NK-92 (cell line): ENCODE measurements around the gene C6orf163.

Experiments used
- DNase-seq: peaks from one replicate; lab custom pipeline; 2025; ENCODE audit not compliant: unreplicated experiment; lab: John Stamatoyannopoulos, UW

The C6orf163 gene

GRCh38 chr6:87356181-87356580 is 11.6 kb downstream of the C6orf163 start:
- DNase-seq, result no peak

- no peak for DNase-seq
These were observed 13.0 kb downstream of the C6orf163 start for GRCh38 chr6:87357479-87358196.

DNA sequence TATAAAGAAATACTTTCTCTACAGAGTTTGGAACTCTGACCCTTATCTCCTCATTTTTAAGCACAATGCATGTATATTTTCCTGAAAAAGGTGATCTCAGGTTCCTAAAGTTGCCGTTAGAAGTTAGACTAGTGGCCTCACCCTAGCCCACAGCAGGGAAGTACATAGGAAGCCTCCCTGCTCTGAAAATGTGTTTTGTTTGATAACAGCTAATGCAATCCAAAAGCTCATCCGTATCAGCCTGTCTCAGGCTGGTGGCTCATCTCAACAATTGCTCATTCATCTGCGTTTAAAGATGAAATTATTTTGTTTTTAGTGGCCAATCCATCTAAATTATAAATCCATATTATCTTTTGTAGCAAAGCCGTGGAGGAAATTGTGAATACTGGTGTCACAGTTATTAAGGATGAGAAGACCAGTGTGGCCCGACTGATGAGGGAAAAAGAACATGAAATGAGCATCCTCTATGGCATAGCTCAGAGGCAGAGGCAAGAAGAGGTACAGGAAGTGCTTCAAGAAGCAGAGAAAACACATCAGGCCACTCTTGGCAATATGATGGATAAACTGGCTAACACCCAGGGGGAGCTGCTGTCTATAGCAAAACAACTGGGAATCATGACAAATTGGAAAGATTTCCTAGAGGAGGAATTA is 20.1 kb downstream of the C6orf163 start:
- no peak for DNase-seq

DNA sequence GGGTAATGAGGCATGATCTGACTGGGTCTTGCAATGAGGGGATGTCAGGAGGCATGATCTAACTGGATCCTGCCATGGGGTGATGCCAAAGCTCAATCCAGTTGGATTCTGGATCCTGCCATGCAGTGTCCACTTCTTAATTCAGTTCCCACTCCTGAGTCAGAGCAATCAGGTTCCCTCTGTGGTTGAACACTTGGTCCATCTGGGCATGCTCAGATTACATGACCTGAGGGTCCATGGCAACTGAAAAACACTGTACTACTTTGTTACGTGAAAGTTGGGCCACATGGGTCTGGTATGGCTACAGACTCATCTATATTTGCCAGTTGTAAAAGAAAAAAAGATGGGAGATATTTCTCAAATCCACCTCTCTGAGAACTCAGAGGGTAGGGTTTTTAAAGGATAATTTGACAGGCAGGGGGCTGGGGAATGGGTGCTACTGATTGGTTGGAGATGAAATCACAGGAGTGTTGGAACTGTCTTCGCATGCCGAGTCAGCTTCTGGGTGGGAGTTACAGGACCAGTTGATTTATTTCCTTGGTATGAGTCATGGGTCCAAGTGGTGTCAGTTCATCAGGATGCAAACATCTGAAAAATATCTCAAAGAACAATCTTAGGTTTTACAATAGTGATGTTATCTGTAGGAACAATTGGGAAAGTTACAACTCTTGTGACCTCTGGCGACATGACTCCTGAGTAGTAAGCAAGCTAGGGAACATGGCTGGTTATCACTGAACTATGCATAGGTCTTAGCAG is 21.6 kb downstream of the C6orf163 start:
- DNase-seq, result no peak

DNA sequence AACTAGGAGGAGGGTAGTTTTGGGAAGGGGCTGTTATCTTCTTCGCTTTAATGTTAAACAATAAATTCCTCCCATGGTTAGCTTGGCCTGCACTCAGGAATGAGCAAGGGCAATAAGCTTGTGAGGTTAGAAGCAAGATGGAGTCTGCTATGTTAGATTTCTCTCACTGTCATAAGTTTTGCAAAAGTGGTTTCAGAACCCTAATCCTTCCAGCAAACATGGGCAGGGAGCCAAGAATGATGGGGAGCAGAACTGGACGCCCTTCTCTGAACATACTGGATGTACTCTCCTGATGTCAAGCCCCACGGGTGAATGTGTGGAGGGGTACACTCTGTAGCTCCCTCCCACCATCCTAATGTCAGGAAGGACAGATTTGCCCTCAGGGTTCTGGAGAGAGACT is 22.3 kb downstream of the C6orf163 start:
- DNase-seq, result no peak

DNA sequence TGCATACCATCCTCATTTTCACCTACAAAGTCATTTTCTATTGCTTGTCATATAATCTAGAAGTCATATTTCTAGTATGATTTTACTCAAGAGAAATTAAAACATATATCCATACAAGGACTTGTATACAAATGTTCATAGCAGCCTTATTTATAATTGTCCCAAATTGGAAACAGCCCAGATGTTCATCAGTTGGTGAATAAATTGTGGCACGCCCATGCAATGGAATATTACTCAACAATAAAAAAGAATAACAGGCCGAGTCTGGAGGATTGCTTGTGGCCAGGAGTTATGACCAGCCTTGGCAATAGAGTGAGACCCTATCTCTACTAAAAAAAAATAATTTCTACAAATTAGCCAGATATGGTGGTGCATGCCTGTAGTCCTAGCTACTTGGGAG is 28.8 kb downstream of the C6orf163 start:
- DNase-seq, result no peak

- DNase-seq, result no peak
These were observed 30.7 kb downstream of the C6orf163 start for GRCh38 chr6:87375315-87375714.

DNA sequence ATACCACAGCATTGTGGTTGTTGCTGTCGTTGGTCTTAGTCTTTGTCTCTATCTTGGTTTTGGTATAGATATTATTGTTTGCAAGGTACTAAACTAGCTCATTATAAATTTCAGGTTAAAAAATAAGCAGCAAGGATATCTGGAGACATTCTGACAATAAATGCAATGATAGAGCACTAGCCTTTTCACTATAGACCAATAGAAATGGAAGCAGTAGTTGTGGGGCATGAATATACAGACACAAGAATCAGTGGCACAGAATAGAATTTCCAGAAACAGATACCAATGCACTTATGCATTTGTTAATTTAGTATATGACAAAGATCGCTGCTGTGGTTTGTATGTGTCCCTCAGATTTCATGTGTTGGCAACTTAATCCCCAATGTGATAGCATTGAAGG is 32.0 kb downstream of the C6orf163 start:
- DNase-seq, result no peak

GRCh38 chr6:87378947-87379346 is 34.3 kb downstream of the C6orf163 start:
- no peak for DNase-seq

GRCh38 chr6:87382861-87383260 is 38.2 kb downstream of the C6orf163 start:
- DNase-seq, result no peak

GRCh38 chr6:87384038-87384437 is 39.4 kb downstream of the C6orf163 start:
- no peak for DNase-seq

DNA sequence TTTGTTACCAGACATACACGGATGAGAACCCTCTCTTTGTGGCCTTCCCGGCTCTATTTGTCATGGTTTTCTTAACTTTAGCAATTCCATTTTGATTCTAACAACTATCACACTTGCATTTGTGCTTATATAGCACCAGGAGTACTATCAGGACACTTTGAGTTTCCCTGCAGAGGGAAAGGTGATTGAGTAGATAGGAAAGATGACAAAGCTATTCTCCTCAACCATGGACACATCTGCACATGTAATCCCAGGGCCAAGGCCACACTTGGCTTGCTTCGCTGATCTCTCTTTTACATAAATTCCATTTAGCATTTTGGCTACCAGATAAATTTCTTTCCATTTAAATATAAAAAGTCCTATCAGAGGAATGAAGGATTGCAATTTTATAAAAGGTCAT is 39.8 kb downstream of the C6orf163 start:
- no peak for DNase-seq

DNA sequence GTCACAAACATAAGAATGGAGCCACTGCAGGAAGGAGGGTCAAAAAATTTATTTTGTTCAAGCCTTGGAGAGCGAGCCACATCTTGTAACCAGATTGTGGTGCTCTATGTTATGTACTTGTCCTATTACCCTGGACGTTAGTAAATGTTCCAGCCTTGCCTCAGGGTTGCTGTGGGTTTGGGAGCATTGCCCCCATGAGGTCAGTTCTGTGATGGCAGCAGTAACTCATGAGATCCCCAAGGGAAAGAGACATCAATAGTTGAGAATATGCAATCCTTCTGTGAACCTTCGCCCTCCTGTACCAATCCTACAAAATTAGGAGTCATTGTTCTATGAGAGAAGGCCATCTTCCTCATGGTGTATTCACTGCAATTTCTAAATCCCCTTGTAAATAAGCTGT is 46.7 kb downstream of the C6orf163 start:
- DNase-seq, result no peak

DNA sequence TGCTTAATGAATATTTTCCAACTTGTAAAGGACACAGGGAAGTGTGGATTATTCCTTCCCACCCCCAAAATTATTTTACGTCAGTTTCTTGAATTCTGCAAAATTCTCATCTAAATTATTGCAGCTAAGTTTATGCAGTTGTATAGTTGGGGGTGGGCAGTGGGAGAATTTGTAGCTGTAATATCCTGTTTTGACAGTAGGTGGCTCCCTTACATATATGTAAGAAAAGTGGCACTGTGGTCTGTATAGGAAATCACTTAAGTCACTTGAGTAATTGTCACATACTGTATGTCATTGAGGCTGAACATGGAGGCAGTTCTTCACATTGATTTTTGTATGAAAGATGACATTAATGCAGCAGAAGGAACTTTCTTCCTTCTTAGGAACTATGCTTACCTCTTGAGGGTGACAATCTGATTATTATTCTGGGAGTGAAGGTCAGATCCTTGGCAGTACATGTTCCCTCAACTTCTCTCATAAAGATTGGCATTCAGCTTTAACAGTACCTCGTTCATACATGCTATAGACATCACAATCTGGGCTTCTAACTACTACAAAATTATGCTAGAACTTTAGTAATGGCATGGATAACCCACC is 48.5 kb downstream of the C6orf163 start:
- DNase-seq, result no peak

GRCh38 chr6:87395431-87395830 is 50.8 kb downstream of the C6orf163 start:
- DNase-seq, result no peak

DNA sequence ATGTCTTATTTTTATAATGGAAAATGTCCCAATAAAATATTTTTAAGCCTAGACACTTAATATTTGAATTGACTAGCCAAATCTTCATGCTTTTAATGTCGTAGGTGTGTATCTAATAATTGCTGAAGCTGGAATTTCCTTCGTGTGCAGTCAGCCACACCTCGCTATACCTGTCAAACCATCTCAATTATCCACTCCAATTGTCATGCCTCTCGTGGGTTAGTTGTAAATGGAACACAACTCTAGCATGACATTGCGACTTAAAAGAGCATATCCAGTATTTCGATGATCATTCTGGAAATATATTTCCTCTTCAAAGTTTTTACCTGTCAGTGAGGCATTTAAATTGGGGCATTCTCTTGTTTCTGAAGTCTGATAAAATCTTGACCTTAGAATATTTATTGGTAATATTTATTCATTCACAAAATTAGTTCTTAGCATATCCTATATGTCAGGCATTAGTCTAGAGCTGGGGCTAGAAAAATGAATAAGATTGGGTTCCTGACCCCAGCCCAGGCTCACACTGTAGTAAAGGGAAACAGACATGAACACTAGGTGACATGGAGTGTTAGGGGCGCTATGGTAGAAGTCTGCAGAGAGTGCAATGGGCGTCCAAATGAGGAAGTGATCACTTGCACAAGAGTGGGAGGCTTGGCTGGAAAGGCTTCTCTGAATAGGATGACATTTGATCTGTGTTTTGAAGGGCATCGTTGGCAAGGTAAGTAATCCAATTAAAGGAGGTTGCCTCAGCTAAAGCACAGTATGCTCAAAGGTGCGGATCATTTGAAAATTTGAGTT is 52.2 kb downstream of the C6orf163 start:
- DNase-seq, result no peak

DNA sequence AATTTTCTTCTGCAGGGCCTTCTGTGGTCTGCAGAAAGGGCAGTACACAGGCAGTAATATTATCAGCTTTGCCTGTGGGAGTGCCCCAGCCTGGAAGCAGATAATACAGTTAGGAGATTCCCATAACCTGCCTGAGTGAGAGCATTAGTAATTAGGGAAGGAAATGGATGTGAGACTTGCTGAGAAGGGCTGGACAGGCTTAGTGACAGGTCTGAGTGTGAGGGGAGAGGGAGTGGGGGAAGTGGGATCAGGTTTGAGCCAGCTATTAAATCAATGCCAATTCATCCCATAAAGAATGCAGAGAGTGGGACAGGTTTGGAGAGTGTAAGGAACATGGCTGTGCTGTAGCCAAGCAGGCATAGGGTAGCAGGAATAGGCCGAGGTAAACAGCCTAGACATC is 53.0 kb downstream of the C6orf163 start:
- DNase-seq, result no peak

DNA sequence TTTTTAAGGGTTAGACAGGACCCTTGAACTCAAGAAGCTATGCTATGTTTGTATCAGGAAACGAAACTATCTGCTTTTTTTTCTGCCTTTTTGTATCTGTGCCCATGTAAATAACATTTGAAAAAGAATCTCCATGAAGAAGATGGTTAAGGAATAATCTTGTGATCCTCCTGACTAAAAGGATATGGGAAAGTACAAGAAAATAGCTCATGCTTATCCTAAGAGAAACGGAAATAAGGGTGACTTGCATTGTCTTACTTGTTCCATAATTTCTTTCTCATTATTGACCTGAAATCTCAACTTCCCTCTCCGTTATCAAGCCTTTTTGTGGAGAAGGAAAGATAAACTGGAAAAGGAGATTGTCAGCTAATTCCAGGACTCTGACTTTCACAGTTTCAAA is 57.2 kb downstream of the C6orf163 start:
- DNase-seq, result no peak

- DNase-seq, result no peak
These were observed 62.9 kb downstream of the C6orf163 start for GRCh38 chr6:87407561-87407900.

DNA sequence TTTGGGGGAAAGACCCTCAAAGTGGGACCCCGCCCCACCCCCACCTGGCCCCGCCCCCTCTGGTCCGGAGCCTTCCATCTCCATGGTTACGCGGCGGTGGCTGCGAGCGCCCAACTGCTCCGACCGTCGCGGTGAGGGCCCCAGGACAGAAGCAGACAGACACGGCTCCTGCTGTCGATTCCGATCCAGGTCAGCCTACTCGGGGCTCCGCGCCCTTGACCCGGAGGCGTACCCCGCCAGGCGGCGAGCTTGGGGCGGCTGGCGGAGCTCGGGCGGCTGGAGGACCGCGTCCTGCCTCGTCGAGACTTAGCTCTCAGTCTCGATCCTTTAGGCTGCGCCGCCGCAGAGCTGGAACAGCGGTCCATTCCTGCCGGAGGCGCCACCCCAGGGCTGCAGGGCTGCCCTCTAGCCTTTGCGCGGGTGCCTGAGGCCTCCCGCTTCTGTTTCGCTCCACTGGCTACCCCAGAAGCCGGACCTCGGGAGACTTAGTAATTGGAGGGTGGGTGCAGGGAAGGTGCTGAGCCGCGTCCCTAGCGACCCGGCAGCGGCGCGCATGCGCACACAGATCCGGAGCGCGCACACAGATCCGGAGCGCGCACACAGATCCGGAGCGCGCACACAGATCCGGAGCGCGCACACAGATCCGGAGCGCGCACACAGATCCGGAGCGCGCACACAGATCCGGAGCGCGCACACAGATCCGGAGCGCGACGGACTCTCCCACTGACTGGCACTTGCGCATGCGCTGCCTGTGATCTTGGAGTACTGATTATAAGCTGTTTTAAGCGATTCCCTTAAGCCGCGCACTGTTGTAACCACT is 63.5 kb downstream of the C6orf163 start, which contains the start of gene CFAP206:
TSS of gene CFAP206 (plus strand) at position 72 of the 820 bp plus-strand sequence. CDS start 1,868 bp downstream, outside the sequence.
- DNase-seq, result no peak
